ENCODE results near the gene PHYKPL. TPM values are rescaled to one million over a fixed set of nuclear protein-coding genes. Genes with fewer than 3 reads are reported as not detected.

The PHYKPL gene
- total and polyA plus RNA-seq, 2 donors (not counting 1 experiment from before 2014, with no cell fraction given) = 263 to 313 TPM

- no peak overlapping the region for H2AFZ ChIP-seq (ENCODE audit: insufficient read depth, low read depth, low read length, poor library complexity, severe bottlenecking)
- ChIA-PET CTCF (interaction anchor here (1.1 kb wide), 1 partner anchor 598 kb away, joined by 3 read pairs; no protein-coding TSS in a partner anchor), POLR2A (no interaction called here)
- H3K4me2 ChIP-seq (replicated peaks; ENCODE audit: low read depth, low read length, poor library complexity, severe bottlenecking) = no peak overlapping the region
- H3K36me3 ChIP-seq (replicated peaks in 1 of 2; ENCODE audit: control extremely low read depth in 1 of 2, control insufficient read depth in 1 of 2, extremely low read depth in 1 of 2, insufficient read depth in 2 of 2, low read length in 1 of 2) = peaks cover 0 to 4% of the 10 kb centered on the region in 2 experiments
- no peak overlapping the region for H3K27ac ChIP-seq (ENCODE audit: low read length in 2 of 2)
- H3K9ac ChIP-seq (ENCODE audit: low read length) = no peak overlapping the region
- H3K27me3 Mint-ChIP-seq = no peaks in the 10 kb centered on the region
- no peak overlapping the region for H3K4me3 ChIP-seq (ENCODE audit: control extremely low read depth in 1 of 5, extremely low read depth in 1 of 5, insufficient read depth in 1 of 5, low read depth in 2 of 5, low read length in 4 of 5)
- intact Hi-C loops (cut with micrococcal nuclease) = loop anchor here (5.0 kb wide), 1 partner anchor 1871 kb away; the partner anchor contains the start of gene RNF130
- no peaks in the 10 kb centered on the region for H3K9me3 ChIP-seq (ENCODE audit: control extremely low read depth in 1 of 3, control insufficient read depth in 2 of 3, insufficient read depth in 1 of 3, low read length in 2 of 3)
- H3K4me1 Mint-ChIP-seq = peaks cover 17% of the 10 kb centered on the region
- ATAC-seq (ENCODE audit: low read depth) = no peak
- H3K27ac Mint-ChIP-seq = no peak overlapping the region
- DNase-seq = no peak
- H3K4me3 Mint-ChIP-seq = no peak overlapping the region
- H4K20me1 ChIP-seq (ENCODE audit: control insufficient read depth, insufficient read depth, low read length, poor library complexity, severe bottlenecking) = peaks cover 13% of the 10 kb centered on the region
- no peak for TF ChIP-seq EZH2 (IDR thresholded peaks at IDR 0.05; ENCODE audit: borderline replicate concordance, insufficient read depth, low read depth, low read length, poor library complexity, severe bottlenecking)
- peaks cover 16% of the 10 kb centered on the region for H3K79me2 ChIP-seq (ENCODE audit: control insufficient read depth, insufficient read depth, low read length)
- H3K9me3 Mint-ChIP-seq (ENCODE audit: insufficient read depth) = no peaks in the 10 kb centered on the region
- H3K27me3 ChIP-seq (replicated peaks in 1 of 4; ENCODE audit: control extremely low read depth in 1 of 4, control insufficient read depth in 3 of 4, insufficient read depth in 4 of 4, low read length in 3 of 4) = no peaks in the 10 kb centered on the region
- WGBS (ENCODE audit: insufficient coverage) = 93% methylated on average over 11 of the region's 14 CpGs
- H3K4me1 ChIP-seq (ENCODE audit: control insufficient read depth in 2 of 2, insufficient read depth in 2 of 2, low read length in 2 of 2) = peaks cover 11 to 15% of the 10 kb centered on the region in 2 donors
These were observed 31.2 kb downstream of the PHYKPL start for GRCh38 chr5:178201221-178201926.

GRCh38 chr5:178199581-178200434, 32.8 kb downstream of the PHYKPL start:
- H3K9me3 Mint-ChIP-seq (ENCODE audit: insufficient read depth) = no peaks in the 10 kb centered on the region
- Histone ChIP-seq H3K9me3 (ENCODE audit: control extremely low read depth in 1 of 3, control insufficient read depth in 2 of 3, insufficient read depth in 1 of 3, low read length in 2 of 3) (no peaks in the 10 kb centered on the region), H4K20me1 (ENCODE audit: control insufficient read depth, insufficient read depth, low read length, poor library complexity, severe bottlenecking) (no peaks in the 10 kb centered on the region), H3K4me2 (replicated peaks; ENCODE audit: low read depth, low read length, poor library complexity, severe bottlenecking) (no peak overlapping the region), H3K9ac (ENCODE audit: low read length) (no peak overlapping the region), H3K36me3 (replicated peaks in 1 of 2; ENCODE audit: control extremely low read depth in 1 of 2, control insufficient read depth in 1 of 2, extremely low read depth in 1 of 2, insufficient read depth in 2 of 2, low read length in 1 of 2) (no peaks in the 10 kb centered on the region), H3K27ac (ENCODE audit: low read length in 2 of 2) (no peak overlapping the region), H3K79me2 (ENCODE audit: control insufficient read depth, insufficient read depth, low read length) (peaks cover 5% of the 10 kb centered on the region), H2AFZ (ENCODE audit: insufficient read depth, low read depth, low read length, poor library complexity, severe bottlenecking) (no peak overlapping the region), H3K4me3 (ENCODE audit: control extremely low read depth in 1 of 5, extremely low read depth in 1 of 5, insufficient read depth in 1 of 5, low read depth in 2 of 5, low read length in 4 of 5) (no peak overlapping the region), H3K4me1 (ENCODE audit: control insufficient read depth in 2 of 2, insufficient read depth in 2 of 2, low read length in 2 of 2) (peaks cover 0 to 5% of the 10 kb centered on the region in 2 donors), H3K27me3 (replicated peaks in 1 of 4; ENCODE audit: control extremely low read depth in 1 of 4, control insufficient read depth in 3 of 4, insufficient read depth in 4 of 4, low read length in 3 of 4) (peaks cover 0 to 3% (median under 1%) of the 10 kb centered on the region in 4 experiments)
- ChIA-PET POLR2A (no interaction called here), CTCF (no interaction called here)
- WGBS (ENCODE audit: insufficient coverage) = 80% methylated on average over 7 of the region's 12 CpGs
- ATAC-seq (ENCODE audit: low read depth) (no peak), DNase-seq (no peak)
- H3K27me3 Mint-ChIP-seq = peaks cover 3% of the 10 kb centered on the region
- TF ChIP-seq EZH2 (IDR thresholded peaks at IDR 0.05; ENCODE audit: borderline replicate concordance, insufficient read depth, low read depth, low read length, poor library complexity, severe bottlenecking) = no peak
- no peak for TF ChIP-seq CTCF (IDR thresholded peaks at IDR 0.05)
- H3K4me1 Mint-ChIP-seq = peaks cover 7% of the 10 kb centered on the region
- intact Hi-C loops (cut with micrococcal nuclease) = loop anchor here (5.0 kb wide), 1 partner anchor 1872 kb away; the partner anchor contains the start of gene RNF130
- no peak overlapping the region for H3K4me3 Mint-ChIP-seq
- no peak overlapping the region for H3K27ac Mint-ChIP-seq

All from B cell (primary cell).